Measurements from ENCODE around the gene KRTAP10-1. TPM values are rescaled to one million over a fixed set of nuclear protein-coding genes. Genes with fewer than 3 reads are reported as not detected.

Gene KRTAP10-1
- total and polyA plus RNA-seq, 2 of the 8 experiments (the other 6 are each of a cell fraction or from before 2014, with no cell fraction given) = 0.08 TPM; not detected in 1

DNA sequence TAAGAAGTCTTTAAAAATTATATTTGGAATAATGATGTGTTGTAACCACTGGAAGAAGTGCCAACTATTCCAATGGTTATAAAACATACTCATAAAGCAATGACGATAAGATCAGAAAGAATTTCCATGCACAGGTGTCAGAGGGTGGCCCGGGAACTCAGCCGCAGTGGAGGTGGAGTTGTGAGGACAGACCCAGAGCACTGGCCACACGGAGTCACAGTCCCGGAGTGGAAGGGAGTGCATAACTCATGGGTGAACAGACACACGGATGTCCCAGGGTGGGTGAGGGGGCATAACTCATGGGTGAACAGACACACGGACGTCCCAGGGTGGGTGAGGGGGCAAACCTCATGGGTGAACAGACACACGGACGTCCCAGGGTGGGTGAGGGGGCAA, 36.0 kb upstream of the KRTAP10-1 start:
- WGBS, 2 experiments (ENCODE audit: extremely low coverage in 1 of 2, insufficient coverage in 1 of 2, insufficient read length in 1 of 2, insufficient replicate concordance in 2 of 2, low coverage in 1 of 2, low lambda C conversion rate in 2 of 2, missing lambda C conversion rate in 1 of 2) = 94% methylated on average over 10 of the region's 10 CpGs; no CpG with 5 or more reads in 1 of the 2 experiments
- Histone ChIP-seq H2AK5ac (ENCODE audit: low read depth, low read length) (no peak overlapping the region), H2BK5ac (ENCODE audit: low read depth, low read length) (no peak overlapping the region), H2BK12ac (ENCODE audit: low read depth, low read length) (no peak overlapping the region), H2BK15ac (ENCODE audit: low read length) (no peak overlapping the region), H2BK20ac (ENCODE audit: low read length) (no peak overlapping the region), H3K27me3 (replicated peaks in 1 of 4; ENCODE audit: control insufficient read depth in 3 of 4, extremely low read depth in 1 of 4, insufficient read depth in 3 of 4, low read length in 3 of 4) (no peaks in the 10 kb centered on the region; a peak in 1 of 7 replicates), H3K9ac (replicated peaks in 1 of 4; ENCODE audit: extremely low read depth in 1 of 4, low read depth in 3 of 4, low read length in 3 of 4) (no peak overlapping the region), H4K91ac (replicated peaks; ENCODE audit: insufficient read length, low read length) (no peak overlapping the region), H3K23me2 (ENCODE audit: low read depth, low read length) (no peaks in the 10 kb centered on the region; the same call in 1 of the 2 replicates), H4K8ac (ENCODE audit: extremely low read depth, insufficient read depth, low read length) (no peak overlapping the region), H2BK120ac (replicated peaks; ENCODE audit: low read depth, low read length) (no peak overlapping the region), H3K36me3 (ENCODE audit: control insufficient read depth in 2 of 4, insufficient read depth in 4 of 4, low read length in 3 of 4) (no peaks in the 10 kb centered on the region), H4K20me1 (replicated peaks in 1 of 2; ENCODE audit: control insufficient read depth in 1 of 2, insufficient read depth in 2 of 2, low read length in 2 of 2) (no peaks in the 10 kb centered on the region), H3K4me2 (ENCODE audit: insufficient read depth in 1 of 2, low read depth in 2 of 2, low read length in 2 of 2) (no peak overlapping the region), H3K4me1 (replicated peaks in 1 of 4; ENCODE audit: control insufficient read depth in 3 of 4, insufficient read depth in 4 of 4, low read length in 3 of 4) (peaks cover 0 to 8% (median 0%) of the 10 kb centered on the region in 4 experiments; a peak in 1 of 7 replicates), H3K9me3 (ENCODE audit: insufficient read depth in 2 of 2, low read depth in 1 of 2, low read length in 1 of 2) (peaks cover 11 to 13% of the 10 kb centered on the region in 2 experiments; a peak in 3 of 4 replicates), H2AFZ (ENCODE audit: low read length) (no peak overlapping the region), H3K79me2 (ENCODE audit: control insufficient read depth in 1 of 2, insufficient read depth in 2 of 2, low read length in 2 of 2) (no peaks in the 10 kb centered on the region), H3K23ac (ENCODE audit: insufficient read length) (no peak overlapping the region), H3K14ac (ENCODE audit: insufficient read length) (no peak overlapping the region), H3K27ac (ENCODE audit: low read depth, low read length) (no peak overlapping the region), H3K4me3 (ENCODE audit: extremely low read depth in 1 of 4, insufficient read depth in 2 of 4, low read depth in 3 of 4, low read length in 4 of 4) (no peak overlapping the region), H3K79me1 (ENCODE audit: low read depth, low read length) (no peaks in the 10 kb centered on the region), H3K18ac (ENCODE audit: extremely low read depth, low read length) (no peak overlapping the region), H3K4ac (replicated peaks; ENCODE audit: insufficient read length, low read depth, low read length) (no peak overlapping the region), H3K56ac (replicated peaks; ENCODE audit: insufficient read length, low read depth, low read length) (no peak overlapping the region), H4K5ac (ENCODE audit: insufficient read length, low read depth, low read length) (no peak overlapping the region)
- DNase-seq (ENCODE audit: low read depth in 1 of 2, low spot score in 2 of 2) (no peak), FAIRE-seq (no peak)
- ChIA-PET CTCF (ENCODE audit: partially characterized antibody) (no interaction called here), POLR2A (ENCODE audit: partially characterized antibody) (no interaction called here)
- no peak for TF ChIP-seq EP300 (IDR thresholded peaks at IDR 0.05; ENCODE audit: borderline replicate concordance in 1 of 2, low read depth in 2 of 2, low read length in 2 of 2)
- no peak for TF ChIP-seq E2F6 (IDR thresholded peaks at IDR 0.05)
- no peak for TF ChIP-seq RAD21 (IDR thresholded peaks at IDR 0.05 in 1 of 2, conservative IDR thresholded peaks at IDR 0.05 in 1 of 2; ENCODE audit: low read depth in 2 of 2, low read length in 2 of 2)
- no peak for TF ChIP-seq CTBP2 (IDR thresholded peaks at IDR 0.05; ENCODE audit: borderline replicate concordance, insufficient read depth, insufficient read length, low read length)
- TF ChIP-seq TAF1 (IDR thresholded peaks at IDR 0.05; ENCODE audit: low read depth, low read length) = no peak
- TF ChIP-seq MAFK (IDR thresholded peaks at IDR 0.05; ENCODE audit: low read depth, low read length) = no peak
- TF ChIP-seq CBX5 (IDR thresholded peaks at IDR 0.05; ENCODE audit: low read depth, low read length) = no peak
- TF ChIP-seq, protein P1, sequence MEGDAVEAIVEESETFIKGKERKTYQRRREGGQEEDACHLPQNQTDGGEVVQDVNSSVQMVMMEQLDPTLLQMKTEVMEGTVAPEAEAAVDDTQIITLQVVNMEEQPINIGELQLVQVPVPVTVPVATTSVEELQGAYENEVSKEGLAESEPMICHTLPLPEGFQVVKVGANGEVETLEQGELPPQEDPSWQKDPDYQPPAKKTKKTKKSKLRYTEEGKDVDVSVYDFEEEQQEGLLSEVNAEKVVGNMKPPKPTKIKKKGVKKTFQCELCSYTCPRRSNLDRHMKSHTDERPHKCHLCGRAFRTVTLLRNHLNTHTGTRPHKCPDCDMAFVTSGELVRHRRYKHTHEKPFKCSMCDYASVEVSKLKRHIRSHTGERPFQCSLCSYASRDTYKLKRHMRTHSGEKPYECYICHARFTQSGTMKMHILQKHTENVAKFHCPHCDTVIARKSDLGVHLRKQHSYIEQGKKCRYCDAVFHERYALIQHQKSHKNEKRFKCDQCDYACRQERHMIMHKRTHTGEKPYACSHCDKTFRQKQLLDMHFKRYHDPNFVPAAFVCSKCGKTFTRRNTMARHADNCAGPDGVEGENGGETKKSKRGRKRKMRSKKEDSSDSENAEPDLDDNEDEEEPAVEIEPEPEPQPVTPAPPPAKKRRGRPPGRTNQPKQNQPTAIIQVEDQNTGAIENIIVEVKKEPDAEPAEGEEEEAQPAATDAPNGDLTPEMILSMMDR (IDR thresholded peaks at IDR 0.05; ENCODE audit: control extremely low read depth in 1 of 3, insufficient read depth in 1 of 3, low read depth in 1 of 3, low read length in 3 of 3) = no peak
- no peak for TF ChIP-seq PHF8 (conservative IDR thresholded peaks at IDR 0.05; ENCODE audit: low read depth, low read length)
- no peak for TF ChIP-seq SP4 (IDR thresholded peaks at IDR 0.05; ENCODE audit: low read length)

Measured in H1 (cell line).